Caco-2 (cell line): ENCODE measurements around the gene MMEL1. TPM values are rescaled to one million over a fixed set of nuclear protein-coding genes. Genes with fewer than 3 reads are reported as not detected.

Experiments used
- BruUV-seq: library from RNA; stranded (reverse); fragments of 400-500 nt; replicated peaks from 2 replicates; lab custom pipeline; 2021; lab: Mats Ljungman, UMichigan
- CTCF ChIA-PET: fragments of 300-600 bp; sonication (Branson Sonifier 250); formaldehyde crosslinking; loops from one replicate; lab custom pipeline; 2022; ENCODE audit warnings: antibody characterized with exemption; lab: Charles Lee
- POLR2A ChIA-PET: fragments of 300-600 bp; sonication (Branson Sonifier 250); formaldehyde crosslinking; loops from one replicate; lab custom pipeline; 2022; ENCODE audit warnings: antibody characterized with exemption; lab: Charles Lee
- DNase-seq, 2 experiments: peaks; one replicate each; pipeline versions ENCODE4 v3.0.0 to v3.0.0-alpha.2; 2020 to 2022
- H3K27me3 ChIP-seq: replicated peaks from 2 replicates; pipeline ENCODE4 v1.6.0; 2011; ENCODE audit warnings: low read length; ENCODE audit not compliant: control insufficient read depth, insufficient read depth
- H3K36me3 ChIP-seq: 2 replicates; pipeline ENCODE4 v1.5.1; 2011; ENCODE audit warnings: low read length; ENCODE audit not compliant: control insufficient read depth, insufficient read depth
- H3K4me1 ChIP-seq: fragments of 250-450 bp; sonication (Bioruptor Pico); 2 replicates; pipeline ENCODE4 v1.5.1; 2020; ENCODE audit warnings: mild to moderate bottlenecking
- H3K4me3 ChIP-seq: 2 replicates; pipeline ENCODE4 v1.5.1; 2011; ENCODE audit warnings: low read depth, mild to moderate bottlenecking, control low read depth, low read length
- H3K9me3 ChIP-seq: fragments of 250-450 bp; sonication (Bioruptor Pico); 2 replicates; pipeline ENCODE4 v1.5.1; 2020; ENCODE audit warnings: mild to moderate bottlenecking, moderate library complexity
- H3K27ac Mint-ChIP-seq: one replicate; pipeline ENCODE4 v1.8.0; 2022; ENCODE audit warnings: mixed read lengths; ENCODE audit not compliant: unreplicated experiment
- H3K27me3 Mint-ChIP-seq: one replicate; pipeline ENCODE4 v1.8.0; 2022; ENCODE audit warnings: mixed read lengths; ENCODE audit not compliant: insufficient read depth, unreplicated experiment
- H3K36me3 Mint-ChIP-seq: one replicate; pipeline ENCODE4 v1.8.0; 2022; ENCODE audit warnings: mild to moderate bottlenecking, mixed read lengths; ENCODE audit not compliant: insufficient read depth, unreplicated experiment
- H3K4me1 Mint-ChIP-seq: one replicate; pipeline ENCODE4 v1.8.0; 2022; ENCODE audit warnings: low read depth, mixed read lengths; ENCODE audit not compliant: unreplicated experiment
- H3K4me3 Mint-ChIP-seq: one replicate; pipeline ENCODE4 v1.8.0; 2022; ENCODE audit warnings: mild to moderate bottlenecking, moderate library complexity, mixed read lengths; ENCODE audit not compliant: unreplicated experiment
- H3K9me3 Mint-ChIP-seq: one replicate; pipeline ENCODE4 v1.8.0; 2022; ENCODE audit warnings: mixed read lengths; ENCODE audit not compliant: unreplicated experiment
- CTCF ChIP-seq, 2 experiments: fragments of 200-600 bp in 1 of 2; IDR thresholded peaks; 1 replicate in 1 of 2; 2 replicates in 1 of 2; pipeline versions ENCODE4 v1.5.1 to v1.8.0; 2011 to 2022; ENCODE audit warnings: antibody characterized with exemption in 1 of 2, control low read depth in 1 of 2, inconsistent platforms in 1 of 2, low read depth in 1 of 2, low read length in 1 of 2, mild to moderate bottlenecking in 1 of 2, moderate library complexity in 1 of 2; ENCODE audit not compliant: insufficient read depth in 1 of 2, severe bottlenecking in 1 of 2, unreplicated experiment in 1 of 2
- intact Hi-C: fragments of 100-400 bp; cut with micrococcal nuclease; formaldehyde crosslinking; loops from one replicate; pipeline ENCODE4 v1.10.0; 2022; ENCODE audit not compliant: unreplicated experiment
- total RNA-seq: library from RNA; stranded (reverse); gene quantifications from 2 replicates; pipeline ENCODE4 v1.2.3, GENCODE V29; 2022

Gene MMEL1
- total RNA-seq, 1 experiment from 2014 or later = not detected

GRCh38 chr1:2617971-2618470 is 14.8 kb downstream of the MMEL1 start:
- DNase-seq = no peak
- no peak overlapping the region for H3K4me3 Mint-ChIP-seq
- H3K4me1 ChIP-seq = no peaks in the 10 kb centered on the region
- no peaks in the 10 kb centered on the region for H3K27me3 ChIP-seq
- H3K9me3 ChIP-seq = no peaks in the 10 kb centered on the region
- no peak for TF ChIP-seq CTCF (IDR thresholded peaks at IDR 0.05; ENCODE audit: insufficient read depth in 1 of 2, low read depth in 1 of 2, low read length in 1 of 2, severe bottlenecking in 1 of 2, unreplicated experiment in 1 of 2)
- BruUV-seq = no TSS peak
- intact Hi-C loops = no loop called here
- ChIA-PET CTCF (no interaction called here), POLR2A (no interaction called here)
- H3K27ac Mint-ChIP-seq = no peak overlapping the region
- no peaks in the 10 kb centered on the region for H3K36me3 Mint-ChIP-seq
- H3K4me3 ChIP-seq = no peak overlapping the region
- peaks cover 5% of the 10 kb centered on the region for H3K27me3 Mint-ChIP-seq
- H3K36me3 ChIP-seq = no peaks in the 10 kb centered on the region
- H3K9me3 Mint-ChIP-seq = peaks cover 12% of the 10 kb centered on the region
- no peaks in the 10 kb centered on the region for H3K4me1 Mint-ChIP-seq

GRCh38 chr1:2614145-2614544 is 18.7 kb downstream of the MMEL1 start:
- intact Hi-C loops = no loop called here
- H3K4me1 ChIP-seq = no peaks in the 10 kb centered on the region
- H3K4me1 Mint-ChIP-seq = no peaks in the 10 kb centered on the region
- no peaks in the 10 kb centered on the region for H3K36me3 ChIP-seq
- POLR2A ChIA-PET = no interaction called here
- no peak for TF ChIP-seq CTCF (IDR thresholded peaks at IDR 0.05; ENCODE audit: insufficient read depth in 1 of 2, low read depth in 1 of 2, low read length in 1 of 2, severe bottlenecking in 1 of 2, unreplicated experiment in 1 of 2)
- no peaks in the 10 kb centered on the region for H3K27me3 ChIP-seq
- H3K27me3 Mint-ChIP-seq = peaks cover 3% of the 10 kb centered on the region
- H3K27ac Mint-ChIP-seq = no peak overlapping the region
- DNase-seq = no peak
- H3K9me3 Mint-ChIP-seq = no peaks in the 10 kb centered on the region
- H3K4me3 Mint-ChIP-seq = no peak overlapping the region
- CTCF ChIA-PET = no interaction called here
- no peak overlapping the region for H3K4me3 ChIP-seq
- no peaks in the 10 kb centered on the region for H3K36me3 Mint-ChIP-seq
- BruUV-seq = no TSS peak
- no peaks in the 10 kb centered on the region for H3K9me3 ChIP-seq

GRCh38 chr1:2612591-2613365 is 20.0 kb downstream of the MMEL1 start:
- Mint-ChIP-seq H3K36me3 (no peaks in the 10 kb centered on the region), H3K4me3 (no peak overlapping the region), H3K27me3 (no peaks in the 10 kb centered on the region), H3K4me1 (no peaks in the 10 kb centered on the region), H3K27ac (no peak overlapping the region), H3K9me3 (no peaks in the 10 kb centered on the region)
- no peaks in the 10 kb centered on the region for H3K9me3 ChIP-seq
- BruUV-seq = no TSS peak
- H3K4me3 ChIP-seq = no peak overlapping the region
- intact Hi-C loops = no loop called here
- H3K36me3 ChIP-seq = no peaks in the 10 kb centered on the region
- H3K4me1 ChIP-seq = no peaks in the 10 kb centered on the region
- ChIA-PET POLR2A (no interaction called here), CTCF (no interaction called here)
- H3K27me3 ChIP-seq = no peaks in the 10 kb centered on the region
- DNase-seq = no peak
- no peak for TF ChIP-seq CTCF (IDR thresholded peaks at IDR 0.05; ENCODE audit: insufficient read depth in 1 of 2, low read depth in 1 of 2, low read length in 1 of 2, severe bottlenecking in 1 of 2, unreplicated experiment in 1 of 2)
